ENCODE data around the gene TAC4.

GRCh38 chr17:49815761-49816281 is 32.0 kb downstream of the TAC4 start:
- TF ChIP-seq, protein P1, sequence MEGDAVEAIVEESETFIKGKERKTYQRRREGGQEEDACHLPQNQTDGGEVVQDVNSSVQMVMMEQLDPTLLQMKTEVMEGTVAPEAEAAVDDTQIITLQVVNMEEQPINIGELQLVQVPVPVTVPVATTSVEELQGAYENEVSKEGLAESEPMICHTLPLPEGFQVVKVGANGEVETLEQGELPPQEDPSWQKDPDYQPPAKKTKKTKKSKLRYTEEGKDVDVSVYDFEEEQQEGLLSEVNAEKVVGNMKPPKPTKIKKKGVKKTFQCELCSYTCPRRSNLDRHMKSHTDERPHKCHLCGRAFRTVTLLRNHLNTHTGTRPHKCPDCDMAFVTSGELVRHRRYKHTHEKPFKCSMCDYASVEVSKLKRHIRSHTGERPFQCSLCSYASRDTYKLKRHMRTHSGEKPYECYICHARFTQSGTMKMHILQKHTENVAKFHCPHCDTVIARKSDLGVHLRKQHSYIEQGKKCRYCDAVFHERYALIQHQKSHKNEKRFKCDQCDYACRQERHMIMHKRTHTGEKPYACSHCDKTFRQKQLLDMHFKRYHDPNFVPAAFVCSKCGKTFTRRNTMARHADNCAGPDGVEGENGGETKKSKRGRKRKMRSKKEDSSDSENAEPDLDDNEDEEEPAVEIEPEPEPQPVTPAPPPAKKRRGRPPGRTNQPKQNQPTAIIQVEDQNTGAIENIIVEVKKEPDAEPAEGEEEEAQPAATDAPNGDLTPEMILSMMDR (IDR thresholded peaks at IDR 0.05) = no peak
- TF ChIP-seq POLR2A (IDR thresholded peaks at IDR 0.05) = no peak

Measured in esophagus squamous epithelium (tissue), 4 donors.